Esophagus muscularis mucosa (tissue), 4 donors: ENCODE data around the gene UXT. TPM values are rescaled to one million over a fixed set of nuclear protein-coding genes. Genes with fewer than 3 reads are reported as not detected.

Experiments
- DNase-seq: peaks from one replicate; pipeline ENCODE4 v3.0.0-alpha.2; 2017; ENCODE audit errors: extremely low spot score
- H3K27ac ChIP-seq, 4 donors: fragments of 200-600 bp; sonication (generic); replicated peaks in 1 of 4; 1 replicate in 3 of 4; 2 replicates in 1 of 4; pipeline ENCODE4 v1.5.1; 2016 to 2019; ENCODE audit warnings: mild to moderate bottlenecking in 1 of 4
- H3K27me3 ChIP-seq, 4 donors: fragments of 200-600 bp; sonication (generic); one replicate each; pipeline versions ENCODE4 v1.5.1 to v1.6.0; 2016 to 2019
- H3K36me3 ChIP-seq, 4 donors: fragments of 200-600 bp; sonication (generic); one replicate each; pipeline ENCODE4 v1.5.1; 2016 to 2019
- H3K4me1 ChIP-seq, 4 donors: fragments of 200-600 bp; sonication (generic); one replicate each; pipeline ENCODE4 v1.5.1; 2016 to 2019
- H3K4me3 ChIP-seq, 4 donors: fragments of 200-600 bp; sonication (generic); 1 replicate in 2 of 4; 2 replicates in 2 of 4; pipeline ENCODE4 v1.5.1; 2016 to 2019; ENCODE audit warnings: mild to moderate bottlenecking in 4 of 4, moderate library complexity in 1 of 4
- H3K9me3 ChIP-seq, 4 donors: fragments of 200-600 bp; sonication (generic); 1 replicate in 3 of 4; 2 replicates in 1 of 4; pipeline ENCODE4 v1.5.1; 2016 to 2019
- EP300 ChIP-seq: sonication (generic); formaldehyde crosslinking; IDR thresholded peaks from one replicate; pipeline ENCODE4 v1.6.1; 2017; ENCODE audit warnings: antibody characterized with exemption
- POLR2A ChIP-seq: fragments of 450-650 bp; IDR thresholded peaks from one replicate; pipeline ENCODE4 v1.6.1; 2017; ENCODE audit warnings: antibody characterized with exemption, moderate library complexity, mild to moderate bottlenecking, low read depth
- POLR2AphosphoS5 ChIP-seq, 2 donors: sonication (generic); formaldehyde crosslinking; IDR thresholded peaks; one replicate each; pipeline ENCODE4 v1.6.1; 2017; ENCODE audit warnings: antibody characterized with exemption in 2 of 2
- WGBS: methylation state at CpG from one replicate; pipeline ENCODE4 v1.1.5; 2018; 5-methylcytosine and 5-hydroxymethylcytosine counted together
- intact Hi-C: fragments of 100-400 bp; cut with DNase I; formaldehyde crosslinking; loops from one replicate; pipeline ENCODE4 v1.15.1; 2023
- total RNA-seq, 4 donors: library from RNA; depleted of rRNA; stranded (reverse); fragments of >200 nt; gene quantifications; one replicate each; pipeline versions ENCODE4 v1.1.0 to v1.2.1, GENCODE V29; 2016
- TF ChIP-seq, protein P1 (sequence below), 3 experiments: fragments of 200-600 bp in 2 of 3; fragments of 450-650 bp in 1 of 3; sonication (generic) in 2 of 3; IDR thresholded peaks; one replicate each; pipeline ENCODE4 v1.5.1; 2017 to 2019; ENCODE audit warnings: antibody characterized with exemption in 3 of 3, mild to moderate bottlenecking in 2 of 3, moderate library complexity in 1 of 3

The UXT gene
- total RNA-seq, 4 donors from 2014 or later, result 75.9 to 98.0 (median 90.4) TPM

DNA sequence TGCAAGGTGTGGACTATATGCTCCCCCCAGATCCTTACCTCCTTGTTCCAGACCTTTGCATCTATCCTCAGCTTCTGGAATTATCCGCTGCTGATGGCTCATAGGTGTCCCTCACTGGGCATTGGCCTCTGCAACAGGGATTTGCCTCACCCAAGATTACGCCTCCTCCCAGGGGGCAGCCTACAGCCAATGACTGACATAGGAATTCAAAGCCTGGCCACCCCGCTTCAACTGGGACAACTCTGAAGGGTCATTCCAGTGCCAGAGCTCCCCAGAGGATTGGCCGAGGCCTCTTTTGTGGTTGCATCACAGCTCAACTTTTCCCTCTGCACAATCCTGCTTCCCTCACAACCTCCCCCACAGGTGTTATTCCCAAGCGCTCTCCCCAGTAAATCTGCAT is 44.4 kb downstream of the UXT start:
- peaks cover 3 to 6% (median 5%) of the 10 kb centered on the region in 4 donors for H3K4me1 ChIP-seq
- no peaks in the 10 kb centered on the region for H3K36me3 ChIP-seq
- H3K27me3 ChIP-seq, result peaks cover 0 to 5% (median 0%) of the 10 kb centered on the region in 4 donors
- H3K27ac ChIP-seq, result no peak overlapping the region
- no peak for TF ChIP-seq POLR2AphosphoS5 (IDR thresholded peaks at IDR 0.05)
- TF ChIP-seq, protein P1, sequence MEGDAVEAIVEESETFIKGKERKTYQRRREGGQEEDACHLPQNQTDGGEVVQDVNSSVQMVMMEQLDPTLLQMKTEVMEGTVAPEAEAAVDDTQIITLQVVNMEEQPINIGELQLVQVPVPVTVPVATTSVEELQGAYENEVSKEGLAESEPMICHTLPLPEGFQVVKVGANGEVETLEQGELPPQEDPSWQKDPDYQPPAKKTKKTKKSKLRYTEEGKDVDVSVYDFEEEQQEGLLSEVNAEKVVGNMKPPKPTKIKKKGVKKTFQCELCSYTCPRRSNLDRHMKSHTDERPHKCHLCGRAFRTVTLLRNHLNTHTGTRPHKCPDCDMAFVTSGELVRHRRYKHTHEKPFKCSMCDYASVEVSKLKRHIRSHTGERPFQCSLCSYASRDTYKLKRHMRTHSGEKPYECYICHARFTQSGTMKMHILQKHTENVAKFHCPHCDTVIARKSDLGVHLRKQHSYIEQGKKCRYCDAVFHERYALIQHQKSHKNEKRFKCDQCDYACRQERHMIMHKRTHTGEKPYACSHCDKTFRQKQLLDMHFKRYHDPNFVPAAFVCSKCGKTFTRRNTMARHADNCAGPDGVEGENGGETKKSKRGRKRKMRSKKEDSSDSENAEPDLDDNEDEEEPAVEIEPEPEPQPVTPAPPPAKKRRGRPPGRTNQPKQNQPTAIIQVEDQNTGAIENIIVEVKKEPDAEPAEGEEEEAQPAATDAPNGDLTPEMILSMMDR (IDR thresholded peaks at IDR 0.05), result no peak
- no peak for TF ChIP-seq POLR2A
- no peak for TF ChIP-seq EP300
- 72% methylated on average over 5 of the region's 5 CpGs for WGBS
- intact Hi-C loops, result no loop called here
- no peak overlapping the region for H3K4me3 ChIP-seq
- H3K9me3 ChIP-seq, result no peaks in the 10 kb centered on the region
- DNase-seq, result no peak

DNA sequence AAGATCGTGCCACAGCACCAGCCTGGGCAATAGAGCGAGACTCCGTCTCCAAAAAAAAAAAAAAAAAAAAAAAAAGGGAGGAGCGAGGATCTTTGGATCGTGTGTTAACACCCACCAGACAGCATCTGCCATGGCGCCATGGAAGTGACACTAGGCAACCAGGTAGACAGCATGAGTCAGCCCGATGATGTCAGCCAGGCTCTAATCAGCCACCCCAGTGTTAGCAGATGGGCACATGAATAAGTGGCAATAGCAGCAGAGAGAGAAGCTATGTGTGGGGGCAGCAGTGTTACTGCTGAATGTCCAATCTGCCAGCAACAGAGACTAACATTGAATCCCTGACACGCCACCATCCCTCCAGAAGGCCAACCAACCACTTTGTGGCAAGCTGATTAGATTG is 45.9 kb downstream of the UXT start:
- WGBS, result 82% methylated on average over 8 of the region's 8 CpGs
- intact Hi-C loops, result no loop called here
- H3K9me3 ChIP-seq, result no peaks in the 10 kb centered on the region
- no peak for DNase-seq
- no peaks in the 10 kb centered on the region for H3K36me3 ChIP-seq
- TF ChIP-seq POLR2AphosphoS5 (IDR thresholded peaks at IDR 0.05) (no peak), EP300 (no peak), POLR2A (no peak)
- TF ChIP-seq, protein P1 (IDR thresholded peaks at IDR 0.05), result no peak
- H3K27me3 ChIP-seq, result no peaks in the 10 kb centered on the region
- no peak overlapping the region for H3K27ac ChIP-seq
- H3K4me1 ChIP-seq, result no peaks in the 10 kb centered on the region
- no peak overlapping the region for H3K4me3 ChIP-seq

DNA sequence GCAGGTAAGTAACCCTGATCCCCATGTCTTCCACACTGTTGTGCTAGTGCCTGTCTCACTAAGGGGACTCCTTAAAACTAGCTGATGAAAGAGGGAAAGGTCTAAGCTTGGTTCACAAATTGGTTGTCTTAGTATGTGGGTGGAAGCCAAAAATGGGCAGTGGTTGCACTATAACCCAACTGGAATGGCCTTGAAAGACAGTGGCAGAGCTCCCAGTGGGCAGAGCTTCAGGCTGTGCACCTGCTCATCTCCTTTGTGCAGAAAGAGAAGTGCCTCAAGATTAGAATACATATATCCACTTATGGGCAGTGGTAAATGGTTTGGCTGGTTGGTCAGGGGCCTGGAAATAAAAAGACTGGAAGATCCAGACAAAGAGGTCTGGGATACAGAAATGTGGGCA is 46.6 kb downstream of the UXT start:
- no peak for DNase-seq
- no peaks in the 10 kb centered on the region for H3K27me3 ChIP-seq
- no peak overlapping the region for H3K4me3 ChIP-seq
- H3K4me1 ChIP-seq, result no peaks in the 10 kb centered on the region
- no peaks in the 10 kb centered on the region for H3K36me3 ChIP-seq
- no peak for TF ChIP-seq EP300
- no peak for TF ChIP-seq POLR2A
- TF ChIP-seq, protein P1 (IDR thresholded peaks at IDR 0.05), result no peak
- no peak for TF ChIP-seq POLR2AphosphoS5 (IDR thresholded peaks at IDR 0.05)
- no peaks in the 10 kb centered on the region for H3K9me3 ChIP-seq
- H3K27ac ChIP-seq, result no peak overlapping the region
- intact Hi-C loops, result no loop called here

DNA sequence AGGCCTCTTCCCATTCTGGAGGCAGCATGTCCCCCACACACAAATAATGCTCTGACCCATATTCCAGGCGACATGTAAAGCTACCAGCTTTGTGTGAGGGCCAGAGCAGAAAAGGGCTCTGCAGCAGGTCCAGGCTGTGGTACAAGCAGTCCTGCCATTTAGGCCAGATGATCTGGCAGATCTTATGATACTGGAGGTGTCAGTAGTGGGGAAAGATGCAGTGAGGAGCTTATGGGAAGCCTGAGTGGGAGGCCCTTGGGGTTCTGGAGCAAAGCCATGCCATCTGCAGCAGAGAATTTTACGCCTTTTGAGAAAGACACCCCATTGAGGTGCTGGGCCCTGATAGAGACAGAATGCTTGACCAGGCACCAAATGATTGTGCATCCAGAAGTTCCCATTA is 47.1 kb downstream of the UXT start:
- no peak for TF ChIP-seq POLR2A
- no peak for TF ChIP-seq POLR2AphosphoS5 (IDR thresholded peaks at IDR 0.05)
- no peak for TF ChIP-seq EP300
- TF ChIP-seq, protein P1 (IDR thresholded peaks at IDR 0.05), result no peak
- Histone ChIP-seq H3K4me3 (no peak overlapping the region), H3K4me1 (no peaks in the 10 kb centered on the region), H3K36me3 (no peaks in the 10 kb centered on the region), H3K9me3 (no peaks in the 10 kb centered on the region), H3K27me3 (no peaks in the 10 kb centered on the region), H3K27ac (no peak overlapping the region)
- WGBS, result 80% methylated on average over 2 of the region's 2 CpGs
- DNase-seq, result no peak
- intact Hi-C loops, result no loop called here

DNA sequence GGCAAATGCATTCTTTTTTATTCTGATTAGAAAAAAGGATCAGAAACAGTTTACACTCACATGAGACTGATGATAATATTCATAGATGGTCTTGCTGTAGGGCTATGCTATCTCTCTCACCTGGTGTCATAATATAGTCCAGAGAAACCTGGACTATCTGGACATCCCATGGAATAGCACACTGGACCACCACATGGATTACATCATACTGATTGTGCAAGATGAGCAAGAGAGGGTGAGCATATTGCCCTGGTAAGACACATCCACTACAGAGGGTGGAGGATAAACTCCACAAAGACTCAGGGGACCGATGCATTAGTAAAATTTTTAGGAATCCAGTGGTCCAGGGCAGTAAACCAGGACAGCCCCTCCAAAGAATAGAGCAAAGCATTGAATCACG is 47.5 kb downstream of the UXT start:
- intact Hi-C loops, result no loop called here
- Histone ChIP-seq H3K27ac (no peak overlapping the region), H3K27me3 (no peaks in the 10 kb centered on the region), H3K4me3 (no peak overlapping the region), H3K4me1 (no peaks in the 10 kb centered on the region), H3K36me3 (no peaks in the 10 kb centered on the region), H3K9me3 (no peaks in the 10 kb centered on the region)
- DNase-seq, result no peak
- no CpG with 5 or more reads among the region's 2 CpGs for WGBS
- no peak for TF ChIP-seq POLR2A
- TF ChIP-seq, protein P1 (IDR thresholded peaks at IDR 0.05), result no peak
- no peak for TF ChIP-seq EP300
- TF ChIP-seq POLR2AphosphoS5 (IDR thresholded peaks at IDR 0.05), result no peak
